IMR-90 (cell line): ENCODE data around the gene SELENBP1. TPM values are rescaled to one million over a fixed set of nuclear protein-coding genes. Genes with fewer than 3 reads are reported as not detected.

Source experiments
- ATAC-seq: fragments of 200-7000 bp; cut with Tn5 transposase; 2 replicates; pipeline ENCODE4 v1.9.1; 2020; ENCODE audit warnings: low read depth, mild to moderate bottlenecking, moderate library complexity
- BruUV-seq: library from RNA; stranded (reverse); fragments of 400-500 nt; replicated peaks from 2 replicates; lab custom pipeline; 2021; lab: Mats Ljungman, UMichigan
- CTCF ChIA-PET: fragments of 300-600 bp; formaldehyde crosslinking; extraction: SDS; loops from one replicate; lab custom pipeline; 2021; ENCODE audit warnings: antibody characterized with exemption; lab: Yijun Ruan, JAX
- POLR2A ChIA-PET: fragments of 300-600 bp; sonication (Branson Sonifier 250); formaldehyde crosslinking; loops from one replicate; lab custom pipeline; 2022; ENCODE audit warnings: antibody characterized with exemption; ENCODE audit not compliant: unreplicated experiment; lab: Charles Lee
- DNase-seq: peaks from one replicate; pipeline ENCODE4 v3.0.0; 2013
- H2AFZ ChIP-seq: replicated peaks from 2 replicates; pipeline ENCODE3; 2013; ENCODE audit warnings: low read length, mild to moderate bottlenecking; ENCODE audit not compliant: poor library complexity
- H2AK5ac ChIP-seq: 2 replicates; pipeline ENCODE4 v1.6.1; 2013; ENCODE audit warnings: low read depth, low read length, inconsistent platforms
- H2AK9ac ChIP-seq: replicated peaks from 2 replicates; pipeline ENCODE3; 2013; ENCODE audit warnings: mild to moderate bottlenecking, low read depth, low read length, moderate library complexity; ENCODE audit not compliant: poor library complexity
- H2BK120ac ChIP-seq: 2 replicates; pipeline ENCODE4 v1.6.1; 2013; ENCODE audit warnings: low read depth, low read length, inconsistent platforms
- H2BK15ac ChIP-seq: 3 replicates; pipeline ENCODE4 v1.6.1; 2013; ENCODE audit warnings: low read depth, low read length, inconsistent platforms
- H2BK20ac ChIP-seq: 2 replicates; pipeline ENCODE4 v1.6.1; 2013; ENCODE audit warnings: low read depth, mild to moderate bottlenecking, inconsistent platforms, low read length, moderate library complexity
- H2BK5ac ChIP-seq: 2 replicates; pipeline ENCODE4 v1.6.1; 2013; ENCODE audit warnings: mild to moderate bottlenecking, low read depth, low read length, inconsistent platforms; ENCODE audit not compliant: poor library complexity, severe bottlenecking
- H3K14ac ChIP-seq: replicated peaks from 2 replicates; pipeline ENCODE4 v1.6.1; 2013; ENCODE audit warnings: low read depth, low read length, inconsistent platforms
- H3K18ac ChIP-seq: 2 replicates; pipeline ENCODE4 v1.6.1; 2013; ENCODE audit warnings: low read depth, low read length, control low read depth
- H3K23ac ChIP-seq: 2 replicates; pipeline ENCODE4 v1.6.1; 2013; ENCODE audit warnings: low read depth, low read length, inconsistent platforms
- H3K27ac ChIP-seq: 2 replicates; pipeline ENCODE4 v1.5.1; 2013; ENCODE audit warnings: mild to moderate bottlenecking, control low read depth, low read length; ENCODE audit not compliant: insufficient read depth
- H3K27me3 ChIP-seq: 2 replicates; pipeline ENCODE4 v1.6.1; 2013; ENCODE audit warnings: low read length; ENCODE audit not compliant: control insufficient read depth, insufficient read depth
- H3K36me3 ChIP-seq: 2 replicates; pipeline ENCODE4 v1.6.1; 2013; ENCODE audit warnings: low read length, mixed read lengths; ENCODE audit not compliant: control insufficient read depth, insufficient read depth
- H3K4ac ChIP-seq: 2 replicates; pipeline ENCODE4 v1.6.1; 2013; ENCODE audit warnings: low read depth, low read length, inconsistent platforms
- H3K4me1 ChIP-seq: 2 replicates; pipeline ENCODE4 v1.6.1; 2013; ENCODE audit warnings: low read length, mixed read lengths; ENCODE audit not compliant: control insufficient read depth, insufficient read depth
- H3K4me2 ChIP-seq: 2 replicates; pipeline ENCODE4 v1.6.1; 2013; ENCODE audit warnings: low read depth, mild to moderate bottlenecking, control low read depth, low read length, moderate library complexity
- H3K4me3 ChIP-seq: 2 replicates; pipeline ENCODE4 v1.5.1; 2013; ENCODE audit warnings: low read depth, mild to moderate bottlenecking, control low read depth, low read length, moderate library complexity; ENCODE audit not compliant: insufficient read depth
- H3K56ac ChIP-seq: 2 replicates; pipeline ENCODE4 v1.6.1; 2013; ENCODE audit warnings: low read length, inconsistent platforms; ENCODE audit not compliant: insufficient read depth; ENCODE audit errors: extremely low read depth
- H3K79me1 ChIP-seq, 2 experiments: 2 replicates each; pipeline ENCODE4 v1.6.1; 2013; ENCODE audit warnings: low read length in 2 of 2, inconsistent platforms in 1 of 2, low read depth in 1 of 2
- H3K9ac ChIP-seq: 2 replicates; pipeline ENCODE4 v1.6.1; 2013; ENCODE audit warnings: low read depth, low read length, control low read depth
- H3K9me1 ChIP-seq: 2 replicates; pipeline ENCODE4 v1.6.1; 2013; ENCODE audit warnings: low read length, inconsistent platforms; ENCODE audit not compliant: insufficient read depth
- H3K9me3 ChIP-seq: 2 replicates; pipeline ENCODE4 v1.6.1; 2013; ENCODE audit warnings: low read length; ENCODE audit not compliant: control insufficient read depth, insufficient read depth
- H4K20me1 ChIP-seq: 2 replicates; pipeline ENCODE4 v1.6.1; 2013; ENCODE audit warnings: low read length, inconsistent platforms; ENCODE audit not compliant: insufficient read depth
- H4K5ac ChIP-seq: 2 replicates; pipeline ENCODE4 v1.6.1; 2013; ENCODE audit warnings: mild to moderate bottlenecking, low read depth, low read length, control low read depth
- H4K8ac ChIP-seq, 2 experiments: 2 replicates each; pipeline ENCODE4 v1.6.1; 2013; ENCODE audit warnings: low read depth in 2 of 2, low read length in 2 of 2, control low read depth in 1 of 2, inconsistent platforms in 1 of 2
- H4K91ac ChIP-seq: 2 replicates; pipeline ENCODE4 v1.6.1; 2013; ENCODE audit warnings: low read depth, low read length, inconsistent platforms; ENCODE audit not compliant: insufficient read depth
- CEBPB ChIP-seq: IDR thresholded peaks from 2 replicates; pipeline ENCODE4 v1.6.1; 2012; ENCODE audit warnings: low read depth, low read length, improper control_type of control experiment
- CHD1 ChIP-seq: IDR thresholded peaks from 2 replicates; pipeline ENCODE4 v1.6.1; 2012; ENCODE audit warnings: low read depth, low read length, improper control_type of control experiment
- FOS ChIP-seq: fragments of 150-350 bp; IDR thresholded peaks from 2 replicates; pipeline ENCODE4 v1.6.1; 2016; ENCODE audit warnings: low read depth, low read length
- MAFK ChIP-seq: IDR thresholded peaks from 2 replicates; pipeline ENCODE4 v1.6.1; 2012; ENCODE audit warnings: low read depth, low read length, improper control_type of control experiment
- MXI1 ChIP-seq: IDR thresholded peaks from 2 replicates; pipeline ENCODE4 v1.6.1; 2012; ENCODE audit warnings: low read depth, mild to moderate bottlenecking, low read length, moderate library complexity, borderline replicate concordance
- NFE2L2 ChIP-seq: fragments of 150-350 bp; IDR thresholded peaks from 2 replicates; pipeline ENCODE4 v1.6.1; 2016; ENCODE audit warnings: low read depth, mild to moderate bottlenecking, low read length
- POLR2A ChIP-seq: IDR thresholded peaks from 2 replicates; pipeline ENCODE4 v1.6.1; 2012; ENCODE audit warnings: mild to moderate bottlenecking, low read depth, low read length
- RFX5 ChIP-seq: IDR thresholded peaks from 2 replicates; pipeline ENCODE4 v1.8.0; 2012; ENCODE audit warnings: low read depth, mild to moderate bottlenecking, low read length, moderate library complexity
- SMC3 ChIP-seq: fragments of 150-350 bp; IDR thresholded peaks from 2 replicates; pipeline ENCODE4 v1.6.1; 2016; ENCODE audit warnings: low read depth, mild to moderate bottlenecking, antibody characterized with exemption, low read length, moderate library complexity
- USF2 ChIP-seq: fragments of 150-350 bp; IDR thresholded peaks from 2 replicates; pipeline ENCODE4 v1.6.1; 2017; ENCODE audit warnings: mild to moderate bottlenecking, antibody characterized with exemption, low read length, low read depth
- WGBS, 2 experiments: methylation state at CpG; one replicate each; pipeline versions ENCODE4 v1.1.5 to v1.1.7; 2013; ENCODE audit warnings: missing lambda C conversion rate in 2 of 2; ENCODE audit not compliant: insufficient read length in 1 of 2; ENCODE audit errors: extremely low coverage in 2 of 2; 5-methylcytosine and 5-hydroxymethylcytosine counted together
- dilution Hi-C: fragments of 300-500 bp; cut with HindIII; formaldehyde crosslinking; loops from one replicate; pipeline ENCODE4 v1.14.3; 2018; ENCODE audit warnings: low sequenced_read_pairs; ENCODE audit not compliant: unreplicated experiment
- in situ Hi-C: fragments of 300-500 bp; cut with MboI; formaldehyde crosslinking; loops from 3 replicates; pipeline ENCODE4 v1.14.3; 2019; ENCODE audit warnings: low sequenced_read_pairs, inconsistent platforms, mixed read lengths
- intact Hi-C: fragments of 100-400 bp; cut with micrococcal nuclease; formaldehyde crosslinking; loops from 2 replicates; pipeline ENCODE4 v1.10.0; 2022
- polyA plus RNA-seq, 3 experiments: library from polyadenylated mRNA; depleted of rRNA; stranded (reverse); fragments of >200 nt; gene quantifications; 2 replicates each; pipeline ENCODE4 v1.2.3, GENCODE V29; 2012; ENCODE audit warnings: low replicate concordance in 1 of 3
- total RNA-seq: library from RNA; depleted of rRNA; stranded (reverse); fragments of >200 nt; gene quantifications from 2 replicates; pipeline ENCODE4 v1.2.3, GENCODE V29; 2012

Gene SELENBP1
- total and polyA plus RNA-seq, 2 of the 4 experiments (the other 2 are of a cell fraction), result 21.3 to 56.9 TPM

- POLR2A ChIA-PET, result interaction anchor here (0.6 kb wide), 1 partner anchor 10 kb away, joined by 3 read pairs; no protein-coding TSS in a partner anchor
- no peak overlapping the region for H3K23ac ChIP-seq
- H3K9me1 ChIP-seq, result peaks cover 17% of the 10 kb centered on the region
- no peak overlapping the region for H3K4me3 ChIP-seq
- no peak overlapping the region for H2AK9ac ChIP-seq
- intact Hi-C loops, result no loop called here
- no peak overlapping the region for H3K4ac ChIP-seq
- no peak overlapping the region for H3K18ac ChIP-seq
- TF ChIP-seq SMC3 (no peak), MXI1 (no peak), RFX5 (no peak), MAFK (no peak), FOS (no peak), POLR2A (no peak), CEBPB (no peak), NFE2L2 (no peak), CHD1 (no peak), USF2 (no peak)
- no peaks in the 10 kb centered on the region for H3K27me3 ChIP-seq
- H3K56ac ChIP-seq, result no peak overlapping the region
- H4K20me1 ChIP-seq, result peaks cover 24% of the 10 kb centered on the region; the same call in 1 of the 2 replicates
- no peak overlapping the region for H2AK5ac ChIP-seq
- H3K36me3 ChIP-seq, result peaks cover 44% of the 10 kb centered on the region
- no peak overlapping the region for H2BK120ac ChIP-seq
- CTCF ChIA-PET, result no interaction called here
- no peak overlapping the region for H3K9ac ChIP-seq
- no peak overlapping the region for H3K14ac ChIP-seq
- H2AFZ ChIP-seq, result no peak overlapping the region
- dilution Hi-C loops, result no loop called here
- H4K91ac ChIP-seq, result no peak overlapping the region
- DNase-seq, result no peak
- no peak for ATAC-seq
- no peak overlapping the region for H3K27ac ChIP-seq
- H3K79me1 ChIP-seq, result peaks cover 5 to 54% of the 10 kb centered on the region in 2 experiments; a peak in 3 of 4 replicates
- no peak overlapping the region for H2BK15ac ChIP-seq
- H3K9me3 ChIP-seq, result no peaks in the 10 kb centered on the region
- BruUV-seq, result no TSS peak
- no peak overlapping the region for H4K8ac ChIP-seq
- no peak overlapping the region for H2BK20ac ChIP-seq
- no peak overlapping the region for H3K4me2 ChIP-seq
- H3K4me1 ChIP-seq, result peaks cover 3% of the 10 kb centered on the region; the same call in 1 of the 2 replicates
- in situ Hi-C loops, result loop anchor here (10.0 kb wide), 2 partner anchors 97 to 207 kb away; partner anchors contain the start of genes PIP5K1A and VPS72
- no peak overlapping the region for H4K5ac ChIP-seq
- no peak overlapping the region for H2BK5ac ChIP-seq
- no CpG with 5 or more reads among the region's 2 CpGs for WGBS, 2 experiments
Observed at GRCh38 chr1:151401860-151402259, 29.4 kb upstream of the SELENBP1 start.
